GM12878 (cell line): Measurements from ENCODE around the gene MCC. TPM values are rescaled to one million over a fixed set of nuclear protein-coding genes. Genes with fewer than 3 reads are reported as not detected.

Source experiments
- CREM ChIP-seq: IDR thresholded peaks from 2 replicates; pipeline ENCODE4 v1.6.1; 2014; ENCODE audit warnings: antibody characterized with exemption, low read depth
- GATAD2B ChIP-seq: fragments of 450-650 bp; conservative IDR thresholded peaks from 2 replicates; pipeline ENCODE4 v1.6.1; 2017; ENCODE audit warnings: low read depth, mild to moderate bottlenecking, moderate library complexity
- NFXL1 ChIP-seq: fragments of 450-650 bp; IDR thresholded peaks from 2 replicates; pipeline ENCODE4 v1.6.1; 2017; ENCODE audit warnings: antibody characterized with exemption, mild to moderate bottlenecking, borderline replicate concordance
- SREBF2 ChIP-seq: IDR thresholded peaks from 2 replicates; pipeline ENCODE4 v1.6.1; 2012; ENCODE audit warnings: mild to moderate bottlenecking, low read length
- STAT3 ChIP-seq: IDR thresholded peaks from 2 replicates; pipeline ENCODE4 v1.6.1; 2011; ENCODE audit warnings: low read depth, low read length, improper control_type of control experiment
- TAF1 ChIP-seq: IDR thresholded peaks from 2 replicates; pipeline ENCODE4 v1.6.1; 2011; ENCODE audit warnings: mild to moderate bottlenecking, low read depth, low read length, borderline replicate concordance
- polyA plus RNA-seq, 11 experiments: library from polyadenylated mRNA; depleted of rRNA in 4 of 11; unstranded in 6 of 11; stranded (reverse) in 5 of 11; fragments of >200 nt; fragmentation: Nextera tagmentation in 4 of 11; fragmentation: Illumina TruSeq in 1 of 11; extraction: Ambion mirVana in 4 of 11; extraction: Trizol in 1 of 11; gene quantifications; 1 replicate in 1 of 11; 2 replicates in 10 of 11; pipeline versions ENCODE4 v1.2.1 to v1.2.3, GENCODE V29; 2011 to 2016; ENCODE audit warnings: inconsistent platforms in 2 of 11, missing spikeins in 2 of 11, low read depth in 1 of 11
- total RNA-seq, 4 experiments: library from RNA; depleted of rRNA in 3 of 4; stranded (reverse); fragments of >200 nt in 3 of 4; fragmentation: Illumina TruSeq in 1 of 4; extraction: Trizol in 1 of 4; gene quantifications; 2 replicates each; pipeline versions ENCODE4 v1.2.1 to v1.2.3, GENCODE V29; 2013 to 2021
- TF ChIP-seq, protein P1 (sequence below): IDR thresholded peaks from 2 replicates; pipeline ENCODE4 v1.6.1; 2012; ENCODE audit warnings: mild to moderate bottlenecking, low read depth, low read length
- TF ChIP-seq, protein P2 (sequence below): fragments of 150-350 bp; IDR thresholded peaks from 2 replicates; pipeline ENCODE4 v1.6.1; 2016; ENCODE audit warnings: low read depth, low read length
- TF ChIP-seq, protein P3 (sequence below), 3 experiments: IDR thresholded peaks in 2 of 3; conservative IDR thresholded peaks in 1 of 3; 2 replicates each; pipeline ENCODE4 v1.5.1; 2011; ENCODE audit warnings: low read depth in 3 of 3, low read length in 3 of 3, mild to moderate bottlenecking in 3 of 3, control low read depth in 2 of 3, moderate library complexity in 2 of 3, inconsistent platforms in 1 of 3, mixed read lengths in 1 of 3; ENCODE audit not compliant: control insufficient read depth in 2 of 3, insufficient read depth in 1 of 3; ENCODE audit errors: extremely low read depth in 1 of 3

MCC gene
- total and polyA plus RNA-seq, 10 of the 15 experiments (the other 5 are each of a cell fraction or from before 2014, with no cell fraction given), result 0.03 to 0.86 (median 0.16) TPM

DNA sequence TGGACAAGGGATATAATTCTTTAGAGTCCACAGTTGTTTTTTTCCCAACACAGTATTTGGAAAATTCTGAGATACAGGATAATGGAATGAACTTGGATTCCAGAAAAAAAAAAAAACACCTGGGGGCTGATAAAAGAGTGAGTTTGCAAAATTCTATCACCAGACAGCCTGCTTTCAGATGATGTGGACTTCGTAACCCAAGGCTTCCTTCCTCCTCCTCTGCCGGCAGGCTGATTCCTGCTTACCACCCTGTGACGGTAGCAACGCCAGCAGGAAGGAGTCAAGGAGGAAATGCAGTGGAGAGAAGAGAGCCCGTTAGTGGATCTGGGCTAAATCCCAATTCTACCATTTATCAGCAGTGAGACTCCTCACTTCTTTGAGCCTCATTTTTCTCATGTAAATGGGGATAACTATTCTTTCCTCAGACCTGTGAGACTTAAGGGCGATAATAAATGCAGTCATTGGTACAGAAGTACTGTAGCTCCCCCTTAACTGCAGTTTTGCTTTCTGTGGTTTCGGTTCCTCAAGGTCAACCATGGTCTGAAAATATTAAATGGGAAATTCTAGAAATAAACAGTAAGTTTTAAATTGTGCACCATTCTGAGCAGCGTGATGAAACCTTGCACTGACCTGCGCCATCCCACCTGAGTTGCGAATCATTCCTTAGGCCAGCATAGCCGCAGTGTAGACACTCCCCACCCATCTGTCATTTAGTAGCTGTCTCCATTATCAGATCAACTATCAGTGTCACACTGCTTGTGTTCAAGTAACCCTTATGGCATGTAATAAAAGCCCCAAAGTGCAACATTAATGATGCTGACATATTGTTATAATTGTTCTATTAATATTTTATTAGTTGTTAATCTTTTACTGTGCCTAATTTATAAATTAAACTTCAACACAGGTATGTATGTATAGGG, 440.3 kb downstream of the MCC start (continued):
- TF ChIP-seq, protein P1, sequence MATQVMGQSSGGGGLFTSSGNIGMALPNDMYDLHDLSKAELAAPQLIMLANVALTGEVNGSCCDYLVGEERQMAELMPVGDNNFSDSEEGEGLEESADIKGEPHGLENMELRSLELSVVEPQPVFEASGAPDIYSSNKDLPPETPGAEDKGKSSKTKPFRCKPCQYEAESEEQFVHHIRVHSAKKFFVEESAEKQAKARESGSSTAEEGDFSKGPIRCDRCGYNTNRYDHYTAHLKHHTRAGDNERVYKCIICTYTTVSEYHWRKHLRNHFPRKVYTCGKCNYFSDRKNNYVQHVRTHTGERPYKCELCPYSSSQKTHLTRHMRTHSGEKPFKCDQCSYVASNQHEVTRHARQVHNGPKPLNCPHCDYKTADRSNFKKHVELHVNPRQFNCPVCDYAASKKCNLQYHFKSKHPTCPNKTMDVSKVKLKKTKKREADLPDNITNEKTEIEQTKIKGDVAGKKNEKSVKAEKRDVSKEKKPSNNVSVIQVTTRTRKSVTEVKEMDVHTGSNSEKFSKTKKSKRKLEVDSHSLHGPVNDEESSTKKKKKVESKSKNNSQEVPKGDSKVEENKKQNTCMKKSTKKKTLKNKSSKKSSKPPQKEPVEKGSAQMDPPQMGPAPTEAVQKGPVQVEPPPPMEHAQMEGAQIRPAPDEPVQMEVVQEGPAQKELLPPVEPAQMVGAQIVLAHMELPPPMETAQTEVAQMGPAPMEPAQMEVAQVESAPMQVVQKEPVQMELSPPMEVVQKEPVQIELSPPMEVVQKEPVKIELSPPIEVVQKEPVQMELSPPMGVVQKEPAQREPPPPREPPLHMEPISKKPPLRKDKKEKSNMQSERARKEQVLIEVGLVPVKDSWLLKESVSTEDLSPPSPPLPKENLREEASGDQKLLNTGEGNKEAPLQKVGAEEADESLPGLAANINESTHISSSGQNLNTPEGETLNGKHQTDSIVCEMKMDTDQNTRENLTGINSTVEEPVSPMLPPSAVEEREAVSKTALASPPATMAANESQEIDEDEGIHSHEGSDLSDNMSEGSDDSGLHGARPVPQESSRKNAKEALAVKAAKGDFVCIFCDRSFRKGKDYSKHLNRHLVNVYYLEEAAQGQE, result no peak
- no peak for TF ChIP-seq NFXL1
- peak; percentile 33; the same call in 1 of the 2 replicates for TF ChIP-seq GATAD2B
- no peak for TF ChIP-seq TAF1
- TF ChIP-seq, protein P2, sequence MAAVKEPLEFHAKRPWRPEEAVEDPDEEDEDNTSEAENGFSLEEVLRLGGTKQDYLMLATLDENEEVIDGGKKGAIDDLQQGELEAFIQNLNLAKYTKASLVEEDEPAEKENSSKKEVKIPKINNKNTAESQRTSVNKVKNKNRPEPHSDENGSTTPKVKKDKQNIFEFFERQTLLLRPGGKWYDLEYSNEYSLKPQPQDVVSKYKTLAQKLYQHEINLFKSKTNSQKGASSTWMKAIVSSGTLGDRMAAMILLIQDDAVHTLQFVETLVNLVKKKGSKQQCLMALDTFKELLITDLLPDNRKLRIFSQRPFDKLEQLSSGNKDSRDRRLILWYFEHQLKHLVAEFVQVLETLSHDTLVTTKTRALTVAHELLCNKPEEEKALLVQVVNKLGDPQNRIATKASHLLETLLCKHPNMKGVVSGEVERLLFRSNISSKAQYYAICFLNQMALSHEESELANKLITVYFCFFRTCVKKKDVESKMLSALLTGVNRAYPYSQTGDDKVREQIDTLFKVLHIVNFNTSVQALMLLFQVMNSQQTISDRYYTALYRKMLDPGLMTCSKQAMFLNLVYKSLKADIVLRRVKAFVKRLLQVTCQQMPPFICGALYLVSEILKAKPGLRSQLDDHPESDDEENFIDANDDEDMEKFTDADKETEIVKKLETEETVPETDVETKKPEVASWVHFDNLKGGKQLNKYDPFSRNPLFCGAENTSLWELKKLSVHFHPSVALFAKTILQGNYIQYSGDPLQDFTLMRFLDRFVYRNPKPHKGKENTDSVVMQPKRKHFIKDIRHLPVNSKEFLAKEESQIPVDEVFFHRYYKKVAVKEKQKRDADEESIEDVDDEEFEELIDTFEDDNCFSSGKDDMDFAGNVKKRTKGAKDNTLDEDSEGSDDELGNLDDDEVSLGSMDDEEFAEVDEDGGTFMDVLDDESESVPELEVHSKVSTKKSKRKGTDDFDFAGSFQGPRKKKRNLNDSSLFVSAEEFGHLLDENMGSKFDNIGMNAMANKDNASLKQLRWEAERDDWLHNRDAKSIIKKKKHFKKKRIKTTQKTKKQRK, result no peak
- no peak for TF ChIP-seq STAT3
- TF ChIP-seq SREBF2, result no peak
- TF ChIP-seq CREM, result no peak
- TF ChIP-seq, protein P3, sequence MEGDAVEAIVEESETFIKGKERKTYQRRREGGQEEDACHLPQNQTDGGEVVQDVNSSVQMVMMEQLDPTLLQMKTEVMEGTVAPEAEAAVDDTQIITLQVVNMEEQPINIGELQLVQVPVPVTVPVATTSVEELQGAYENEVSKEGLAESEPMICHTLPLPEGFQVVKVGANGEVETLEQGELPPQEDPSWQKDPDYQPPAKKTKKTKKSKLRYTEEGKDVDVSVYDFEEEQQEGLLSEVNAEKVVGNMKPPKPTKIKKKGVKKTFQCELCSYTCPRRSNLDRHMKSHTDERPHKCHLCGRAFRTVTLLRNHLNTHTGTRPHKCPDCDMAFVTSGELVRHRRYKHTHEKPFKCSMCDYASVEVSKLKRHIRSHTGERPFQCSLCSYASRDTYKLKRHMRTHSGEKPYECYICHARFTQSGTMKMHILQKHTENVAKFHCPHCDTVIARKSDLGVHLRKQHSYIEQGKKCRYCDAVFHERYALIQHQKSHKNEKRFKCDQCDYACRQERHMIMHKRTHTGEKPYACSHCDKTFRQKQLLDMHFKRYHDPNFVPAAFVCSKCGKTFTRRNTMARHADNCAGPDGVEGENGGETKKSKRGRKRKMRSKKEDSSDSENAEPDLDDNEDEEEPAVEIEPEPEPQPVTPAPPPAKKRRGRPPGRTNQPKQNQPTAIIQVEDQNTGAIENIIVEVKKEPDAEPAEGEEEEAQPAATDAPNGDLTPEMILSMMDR (IDR thresholded peaks at IDR 0.05 in 2 of 3, conservative IDR thresholded peaks at IDR 0.05 in 1 of 3; ENCODE audit: control insufficient read depth in 2 of 3, extremely low read depth in 1 of 3, insufficient read depth in 1 of 3, low read depth in 3 of 3, low read length in 3 of 3), result peak in 1 of 3 experiments; percentile 5; a peak in 1 of 6 replicates
